H9 (cell line): ENCODE data around the gene MN1. TPM values are rescaled to one million over a fixed set of nuclear protein-coding genes. Genes with fewer than 3 reads are reported as not detected.

Experiments used
- DNase-seq: peaks from one replicate; pipeline ENCODE4 v3.0.0-alpha.2; 2017
- H2AFZ ChIP-seq: one replicate; pipeline ENCODE4 v1.6.1; 2013; ENCODE audit warnings: mild to moderate bottlenecking, low read length, control low read depth, moderate library complexity
- H2AK5ac ChIP-seq: 2 replicates; pipeline ENCODE4 v1.6.1; 2013; ENCODE audit warnings: low read length, control low read depth, mixed read lengths; ENCODE audit not compliant: insufficient read length
- H2BK120ac ChIP-seq: one replicate; pipeline ENCODE4 v1.6.1; 2013; ENCODE audit warnings: low read depth, mild to moderate bottlenecking, low read length, control low read depth, inconsistent platforms; ENCODE audit not compliant: poor library complexity, severe bottlenecking
- H2BK12ac ChIP-seq: 2 replicates; pipeline ENCODE4 v1.6.1; 2013; ENCODE audit warnings: low read length, control low read depth, mixed read lengths, low read depth; ENCODE audit not compliant: insufficient read length
- H2BK15ac ChIP-seq: 2 replicates; pipeline ENCODE4 v1.6.1; 2013; ENCODE audit warnings: low read depth, low read length, control low read depth
- H2BK20ac ChIP-seq: one replicate; pipeline ENCODE4 v1.6.1; 2013; ENCODE audit warnings: low read depth, mild to moderate bottlenecking, low read length, control low read depth, inconsistent platforms; ENCODE audit not compliant: poor library complexity, severe bottlenecking
- H2BK5ac ChIP-seq: 2 replicates; pipeline ENCODE4 v1.6.1; 2013; ENCODE audit warnings: low read length, control low read depth, mixed read lengths; ENCODE audit not compliant: insufficient read length
- H3K14ac ChIP-seq: 2 replicates; pipeline ENCODE4 v1.6.1; 2013; ENCODE audit warnings: low read length, control low read depth; ENCODE audit not compliant: insufficient read depth
- H3K18ac ChIP-seq: 2 replicates; pipeline ENCODE4 v1.6.1; 2013; ENCODE audit warnings: low read depth, mild to moderate bottlenecking, mixed read lengths, low read length, control low read depth; ENCODE audit not compliant: insufficient read length
- H3K23ac ChIP-seq: 2 replicates; pipeline ENCODE4 v1.6.1; 2013; ENCODE audit warnings: low read length, control low read depth, mixed read lengths, low read depth; ENCODE audit not compliant: insufficient read length
- H3K23me2 ChIP-seq: 2 replicates; pipeline ENCODE4 v1.6.1; 2013; ENCODE audit warnings: low read depth, mild to moderate bottlenecking, mixed read lengths, low read length, control low read depth; ENCODE audit not compliant: insufficient read length, poor library complexity, severe bottlenecking
- H3K27ac ChIP-seq: 2 replicates; pipeline ENCODE4 v1.5.1; 2013; ENCODE audit warnings: low read length, control low read depth, mixed read lengths, low read depth; ENCODE audit not compliant: insufficient read length
- H3K27me3 ChIP-seq: 2 replicates; pipeline ENCODE4 v1.6.1; 2013; ENCODE audit warnings: low read length, control low read depth, inconsistent platforms; ENCODE audit not compliant: insufficient read depth
- H3K4ac ChIP-seq: 2 replicates; pipeline ENCODE4 v1.6.1; 2013; ENCODE audit warnings: low read depth, mild to moderate bottlenecking, control low read depth, inconsistent platforms, low read length, moderate library complexity
- H3K4me1 ChIP-seq: 2 replicates; pipeline ENCODE4 v1.6.1; 2013; ENCODE audit warnings: low read length, control low read depth, inconsistent platforms; ENCODE audit not compliant: insufficient read depth
- H3K4me2 ChIP-seq: 2 replicates; pipeline ENCODE4 v1.6.1; 2013; ENCODE audit warnings: low read length, control low read depth, mixed read lengths; ENCODE audit not compliant: insufficient read length, insufficient read depth
- H3K56ac ChIP-seq: 2 replicates; pipeline ENCODE4 v1.6.1; 2013; ENCODE audit warnings: low read depth, mild to moderate bottlenecking, mixed read lengths, low read length, control low read depth; ENCODE audit not compliant: insufficient read length
- H3K79me1 ChIP-seq: 2 replicates; pipeline ENCODE4 v1.6.1; 2013; ENCODE audit warnings: low read depth, mild to moderate bottlenecking, moderate library complexity, low read length, control low read depth, inconsistent platforms; ENCODE audit not compliant: insufficient read depth, poor library complexity, severe bottlenecking
- H3K79me2 ChIP-seq: 2 replicates; pipeline ENCODE4 v1.6.1; 2013; ENCODE audit warnings: low read length, control low read depth, inconsistent platforms; ENCODE audit not compliant: insufficient read depth
- H3K9ac ChIP-seq: 2 replicates; pipeline ENCODE4 v1.6.1; 2013; ENCODE audit warnings: low read length, control low read depth, mixed read lengths; ENCODE audit not compliant: insufficient read length; ENCODE audit errors: extremely low read depth
- H3K9me3 ChIP-seq: one replicate; pipeline ENCODE4 v1.6.1; 2013; ENCODE audit warnings: low read depth, low read length, inconsistent platforms; ENCODE audit not compliant: control insufficient read depth
- H3T11ph ChIP-seq: one replicate; pipeline ENCODE4 v1.6.1; 2013; ENCODE audit warnings: mild to moderate bottlenecking, low read length, control low read depth, inconsistent platforms
- H4K20me1 ChIP-seq: one replicate; pipeline ENCODE4 v1.6.1; 2013; ENCODE audit not compliant: control insufficient read depth, insufficient read length, insufficient read depth
- H4K5ac ChIP-seq: 2 replicates; pipeline ENCODE4 v1.6.1; 2013; ENCODE audit warnings: low read depth, mild to moderate bottlenecking, mixed read lengths, low read length, control low read depth; ENCODE audit not compliant: insufficient read length
- H4K8ac ChIP-seq: replicated peaks from 2 replicates; pipeline ENCODE4 v1.6.1; 2013; ENCODE audit warnings: low read length, control low read depth, mixed read lengths, low read depth; ENCODE audit not compliant: insufficient read length
- H4K91ac ChIP-seq: 2 replicates; pipeline ENCODE4 v1.6.1; 2013; ENCODE audit warnings: low read depth, mild to moderate bottlenecking, moderate library complexity, mixed read lengths, low read length, control low read depth; ENCODE audit not compliant: insufficient read length
- H3K27ac Mint-ChIP-seq, 3 experiments: 2 replicates in 2 of 3; 3 replicates in 1 of 3; pipeline ENCODE4 v1.8.0; 2020 to 2021; ENCODE audit warnings: mixed read lengths in 3 of 3, mild to moderate bottlenecking in 1 of 3, moderate library complexity in 1 of 3
- H3K27me3 Mint-ChIP-seq: 2 replicates; pipeline ENCODE4 v1.8.0; 2021; ENCODE audit warnings: low read depth, mild to moderate bottlenecking, moderate library complexity, mixed read lengths
- H3K36me3 Mint-ChIP-seq, 3 experiments: 2 replicates in 2 of 3; 3 replicates in 1 of 3; pipeline ENCODE4 v1.8.0; 2020 to 2021; ENCODE audit warnings: low read depth in 3 of 3, mixed read lengths in 3 of 3; ENCODE audit not compliant: insufficient read depth in 1 of 3
- H3K4me1 Mint-ChIP-seq, 2 experiments: 2 replicates each; pipeline ENCODE4 v1.8.0; 2020; ENCODE audit warnings: mixed read lengths in 2 of 2
- H3K4me3 Mint-ChIP-seq, 2 experiments: 2 replicates in 1 of 2; 3 replicates in 1 of 2; pipeline ENCODE4 v1.8.0; 2020 to 2021; ENCODE audit warnings: mild to moderate bottlenecking in 2 of 2, mixed read lengths in 2 of 2, moderate library complexity in 1 of 2
- H3K9me3 Mint-ChIP-seq, 2 experiments: 2 replicates in 1 of 2; 3 replicates in 1 of 2; pipeline ENCODE4 v1.8.0; 2020; ENCODE audit warnings: mild to moderate bottlenecking in 2 of 2, mixed read lengths in 2 of 2, moderate library complexity in 1 of 2
- WGBS: extraction: QIAGEN DNeasy Blood & Tissue Kit; methylation state at CpG from one replicate; pipeline ENCODE4 v1.1.7; 2013; ENCODE audit warnings: missing lambda C conversion rate, low lambda C conversion rate, mixed read lengths; ENCODE audit not compliant: insufficient read length; ENCODE audit errors: extremely low coverage; 5-methylcytosine and 5-hydroxymethylcytosine counted together
- total RNA-seq: library from RNA; stranded (reverse); gene quantifications from 2 replicates; pipeline ENCODE4 v1.2.1, GENCODE V29; 2021
- TF ChIP-seq, protein P1 (sequence below): fragments of 200-600 bp; sonication (generic); conservative IDR thresholded peaks from 3 replicates; pipeline ENCODE4 v1.8.0; 2021; ENCODE audit warnings: antibody characterized with exemption, mild to moderate bottlenecking

MN1 gene
- total RNA-seq, 1 experiment from 2014 or later = 2.8 TPM

DNA sequence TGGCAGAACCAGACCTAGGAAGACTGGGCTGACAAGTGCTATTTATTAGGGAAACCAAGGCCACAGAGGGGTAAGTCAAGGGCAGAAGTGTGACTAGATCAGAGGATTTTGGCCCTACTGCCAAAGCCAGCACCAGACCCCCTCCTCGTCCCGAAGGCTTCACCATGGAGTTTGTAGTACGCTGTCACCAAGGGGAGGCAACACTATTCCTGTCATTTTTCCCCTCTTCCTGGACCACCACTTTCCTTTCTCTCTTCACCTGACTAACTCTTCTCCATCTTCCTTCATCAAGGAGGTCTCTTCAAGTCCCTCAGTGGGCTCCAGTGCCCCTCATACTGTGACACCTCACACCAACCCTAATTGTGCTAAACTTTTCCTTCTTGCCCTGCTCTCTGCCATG, 34.9 kb downstream of the MN1 start:
- DNase-seq = no peak
- no peak overlapping the region for H4K5ac ChIP-seq

More for the DNA sequence above, 34.9 kb downstream of the MN1 start:
- Histone ChIP-seq H4K20me1 (no peaks in the 10 kb centered on the region), H3K27ac (no peak overlapping the region), H3K23ac (no peak overlapping the region), H3K27me3 (no peaks in the 10 kb centered on the region), H2AFZ (no peak overlapping the region), H4K91ac (no peak overlapping the region), H4K8ac (no peak overlapping the region), H3K4me2 (no peak overlapping the region), H2BK12ac (no peak overlapping the region), H2BK20ac (no peak overlapping the region), H3K4ac (no peak overlapping the region), H2BK15ac (no peak overlapping the region), H3K79me1 (no peaks in the 10 kb centered on the region), H3K56ac (no peak overlapping the region), H2BK120ac (no peak overlapping the region), H3T11ph (no peak overlapping the region), H3K4me1 (no peaks in the 10 kb centered on the region), H3K23me2 (no peaks in the 10 kb centered on the region), H3K14ac (no peak overlapping the region), H2BK5ac (no peak overlapping the region), H3K9ac (no peak overlapping the region), H3K9me3 (no peaks in the 10 kb centered on the region), H2AK5ac (no peak overlapping the region), H3K18ac (no peak overlapping the region), H3K79me2 (0 out of 2 replicates have a peak, but pooled peaks cover 1% of the 10 kb centered on the region)
- TF ChIP-seq, protein P1, sequence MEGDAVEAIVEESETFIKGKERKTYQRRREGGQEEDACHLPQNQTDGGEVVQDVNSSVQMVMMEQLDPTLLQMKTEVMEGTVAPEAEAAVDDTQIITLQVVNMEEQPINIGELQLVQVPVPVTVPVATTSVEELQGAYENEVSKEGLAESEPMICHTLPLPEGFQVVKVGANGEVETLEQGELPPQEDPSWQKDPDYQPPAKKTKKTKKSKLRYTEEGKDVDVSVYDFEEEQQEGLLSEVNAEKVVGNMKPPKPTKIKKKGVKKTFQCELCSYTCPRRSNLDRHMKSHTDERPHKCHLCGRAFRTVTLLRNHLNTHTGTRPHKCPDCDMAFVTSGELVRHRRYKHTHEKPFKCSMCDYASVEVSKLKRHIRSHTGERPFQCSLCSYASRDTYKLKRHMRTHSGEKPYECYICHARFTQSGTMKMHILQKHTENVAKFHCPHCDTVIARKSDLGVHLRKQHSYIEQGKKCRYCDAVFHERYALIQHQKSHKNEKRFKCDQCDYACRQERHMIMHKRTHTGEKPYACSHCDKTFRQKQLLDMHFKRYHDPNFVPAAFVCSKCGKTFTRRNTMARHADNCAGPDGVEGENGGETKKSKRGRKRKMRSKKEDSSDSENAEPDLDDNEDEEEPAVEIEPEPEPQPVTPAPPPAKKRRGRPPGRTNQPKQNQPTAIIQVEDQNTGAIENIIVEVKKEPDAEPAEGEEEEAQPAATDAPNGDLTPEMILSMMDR = no peak
- no peaks in the 10 kb centered on the region for H3K9me3 Mint-ChIP-seq
- H3K36me3 Mint-ChIP-seq = peaks cover 0 to 8% (median 0%) of the 10 kb centered on the region in 3 experiments; a peak in 2 of 7 replicates
- H3K27ac Mint-ChIP-seq = no peak overlapping the region
- H3K4me3 Mint-ChIP-seq = no peak overlapping the region
- peaks cover 12 to 30% of the 10 kb centered on the region in 2 experiments for H3K4me1 Mint-ChIP-seq
- H3K27me3 Mint-ChIP-seq = peaks cover 2% of the 10 kb centered on the region; the same call in 1 of the 2 replicates
- WGBS = no CpG with 5 or more reads among the region's 3 CpGs
